SKM-1 (cell line): ENCODE measurements around the gene GRIN2A.

ENCODE experiments used
- DNase-seq: peaks from one replicate; lab custom pipeline; 2025; ENCODE audit not compliant: unreplicated experiment; lab: John Stamatoyannopoulos, UW

The GRIN2A gene

DNA sequence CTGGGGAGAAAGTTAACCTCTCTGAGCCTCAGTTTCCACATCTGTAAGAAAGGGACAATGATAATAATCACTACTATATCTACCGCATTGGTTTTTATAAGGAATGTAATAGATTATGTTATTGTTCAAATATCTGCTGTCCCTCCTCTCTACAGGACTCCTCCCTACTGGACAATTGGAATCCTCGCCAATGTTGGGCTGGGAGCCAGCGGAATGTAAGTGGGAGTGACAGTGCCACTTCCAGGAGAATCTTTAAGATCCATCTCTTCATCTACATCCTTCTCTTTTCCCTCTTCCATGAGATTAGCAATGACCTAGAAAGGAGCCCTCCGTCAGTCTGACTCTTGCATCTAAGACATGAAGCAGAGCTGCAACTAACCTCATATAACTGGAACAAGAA lies 95.1 kb downstream of the GRIN2A start:
- no peak for DNase-seq

DNA sequence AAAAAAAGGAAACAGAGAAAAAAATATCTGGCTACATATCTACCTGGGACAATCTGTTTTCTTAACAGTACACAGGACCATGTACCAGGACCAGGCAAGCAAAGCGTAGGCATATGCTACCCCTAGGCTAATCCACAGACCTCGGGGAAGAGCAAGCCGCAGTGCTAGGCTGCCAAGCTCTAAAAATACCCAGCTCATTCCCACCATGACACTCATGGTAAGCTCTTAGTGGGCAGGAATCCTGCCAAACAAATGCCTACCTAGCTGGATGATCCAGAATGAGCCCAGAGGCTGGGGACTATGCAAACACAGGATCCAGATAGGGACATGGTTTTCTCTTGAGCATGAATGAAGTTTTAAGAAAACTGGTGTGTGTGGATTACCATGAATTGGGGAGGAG lies 95.6 kb downstream of the GRIN2A start:
- DNase-seq = no peak

DNA sequence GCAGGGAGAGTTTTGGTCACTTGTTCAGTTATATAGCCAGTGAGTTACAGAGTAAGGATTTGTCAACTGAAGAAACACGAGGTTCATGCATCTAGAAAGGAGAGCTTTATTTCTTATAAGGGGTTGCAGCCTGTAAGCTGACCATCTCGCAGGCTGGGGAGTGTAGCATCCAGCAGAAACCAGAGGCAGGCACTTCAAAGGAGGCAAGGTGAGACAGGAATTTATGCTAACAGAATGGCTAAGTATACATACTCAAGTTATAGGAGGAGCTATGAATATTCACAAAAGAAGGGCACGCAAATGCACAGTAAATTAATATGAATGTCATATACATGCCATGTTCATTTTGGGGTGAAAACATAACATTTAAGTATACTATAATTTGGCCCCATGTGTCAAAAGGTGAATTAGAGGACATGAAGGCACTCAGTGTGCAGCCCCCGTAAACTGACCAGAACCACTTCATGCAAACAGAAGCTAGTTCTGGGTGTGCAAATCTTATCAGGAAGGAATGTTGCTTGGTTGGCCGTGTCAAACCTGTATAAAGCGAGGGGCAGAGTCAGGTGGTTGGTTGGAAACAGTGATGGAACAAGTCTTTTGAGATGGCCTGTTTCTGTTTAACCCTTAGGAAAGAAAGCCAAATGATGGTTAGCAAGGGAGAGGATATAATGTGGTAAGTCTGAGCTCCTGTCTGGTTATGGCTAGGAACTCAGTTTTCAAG lies 97.0 kb downstream of the GRIN2A start:
- DNase-seq = no peak

DNA sequence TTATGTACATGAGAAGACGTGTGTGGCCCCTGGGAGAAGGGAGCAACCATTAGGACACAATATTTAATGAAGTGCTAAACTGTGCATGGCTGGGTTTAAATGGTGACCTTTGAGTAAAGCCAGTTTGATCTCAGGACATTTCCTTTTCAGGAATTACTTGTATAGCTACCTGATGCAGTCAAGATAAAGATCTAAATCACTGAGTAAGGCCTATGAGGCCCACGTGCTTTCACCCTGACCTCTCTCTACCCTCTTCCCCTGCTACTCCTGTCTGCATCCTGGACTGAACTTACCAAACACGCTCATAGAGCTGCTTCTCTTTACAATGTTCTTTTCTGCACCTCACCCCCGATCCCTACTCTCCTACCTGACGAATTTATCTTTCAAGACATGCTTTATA lies 98.9 kb downstream of the GRIN2A start:
- no peak for DNase-seq

DNA sequence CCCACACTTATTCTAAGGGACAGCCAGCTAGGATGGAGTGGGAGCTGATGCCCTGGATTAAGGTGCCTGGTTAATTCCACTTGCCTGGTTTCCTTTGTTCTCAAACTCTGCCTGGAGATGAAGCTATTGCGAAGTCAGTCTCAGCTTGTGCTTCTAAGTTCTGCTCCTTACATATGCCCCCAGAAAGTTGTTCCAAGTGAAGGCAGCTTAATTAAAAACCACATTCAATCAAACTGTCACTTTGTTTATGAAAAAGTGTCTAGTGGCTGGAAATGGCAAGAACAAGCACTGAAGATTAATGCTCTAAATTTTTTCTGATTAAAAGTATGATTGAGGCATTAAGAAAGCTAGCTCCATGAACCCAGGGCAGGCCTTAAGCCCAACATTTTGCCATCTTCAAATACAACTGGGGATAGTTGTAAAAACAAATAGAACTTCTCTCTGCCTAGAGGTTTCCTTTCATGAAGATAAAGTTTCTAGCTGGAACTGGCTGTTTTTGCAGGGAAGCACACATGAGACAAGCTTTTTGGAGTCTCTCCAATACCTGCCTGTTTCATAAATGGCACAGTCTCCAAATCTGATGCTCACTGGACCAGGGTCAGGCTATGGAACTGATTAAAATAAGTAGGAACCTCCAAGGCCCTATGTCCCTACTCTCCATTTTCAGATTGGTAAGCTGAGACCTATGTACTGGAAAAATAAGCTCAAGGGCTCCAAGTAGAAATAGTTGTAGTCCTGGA lies 100.9 kb downstream of the GRIN2A start:
- no peak for DNase-seq

DNA sequence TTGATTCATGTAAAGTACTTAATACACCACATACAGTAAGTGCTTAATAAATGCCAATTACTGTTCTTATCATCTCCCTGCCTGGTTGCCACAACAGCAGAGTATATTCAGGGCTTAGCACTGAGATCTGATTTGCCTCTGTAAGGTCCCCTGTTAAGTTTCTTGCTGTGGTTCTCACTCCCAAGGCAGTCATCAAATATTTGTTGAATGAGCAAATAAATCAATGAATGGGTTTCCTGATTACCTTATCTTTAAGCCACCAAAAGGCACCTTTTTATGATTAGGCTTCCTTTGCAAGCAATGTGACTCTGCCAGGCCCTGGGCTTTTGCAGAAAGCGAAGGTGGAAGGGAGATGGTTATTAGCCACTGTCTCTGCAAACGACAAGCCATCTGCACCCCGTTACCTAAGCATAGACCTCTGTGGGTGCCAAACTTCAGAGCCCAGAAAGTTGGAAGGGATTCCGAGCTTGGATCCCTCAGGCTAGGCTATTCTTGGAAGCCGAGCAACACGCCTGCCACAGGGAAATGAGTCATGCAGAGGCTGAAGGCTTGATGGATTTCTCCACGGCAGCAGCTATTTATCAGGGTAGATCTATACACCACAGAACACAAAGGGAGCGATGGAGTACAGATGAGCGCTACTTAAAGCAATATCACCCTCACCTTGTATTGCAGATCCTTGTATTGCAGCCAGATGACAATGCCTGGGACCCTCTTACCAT lies 102.0 kb downstream of the GRIN2A start:
- no peak for DNase-seq

DNA sequence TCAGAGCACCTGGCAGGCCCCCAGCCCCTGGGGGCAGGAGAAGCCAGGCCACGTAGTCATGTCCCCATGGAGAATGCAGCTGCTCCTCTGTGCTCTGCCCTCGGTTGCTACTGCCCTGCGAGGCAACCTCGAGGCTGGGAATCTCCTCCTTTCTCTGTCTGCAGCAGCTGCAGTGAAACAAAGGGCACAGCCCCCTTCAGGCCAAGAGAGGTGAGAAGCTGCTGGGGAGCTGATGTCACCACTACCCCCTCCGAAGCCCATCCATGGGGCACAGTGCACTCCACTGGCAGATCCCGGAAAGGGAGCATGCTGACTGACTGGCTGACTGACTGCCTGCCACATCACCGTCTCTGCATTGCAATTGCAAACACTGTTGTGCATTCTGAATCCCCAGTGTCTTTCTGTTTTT lies 103.7 kb downstream of the GRIN2A start:
- no peak for DNase-seq

DNA sequence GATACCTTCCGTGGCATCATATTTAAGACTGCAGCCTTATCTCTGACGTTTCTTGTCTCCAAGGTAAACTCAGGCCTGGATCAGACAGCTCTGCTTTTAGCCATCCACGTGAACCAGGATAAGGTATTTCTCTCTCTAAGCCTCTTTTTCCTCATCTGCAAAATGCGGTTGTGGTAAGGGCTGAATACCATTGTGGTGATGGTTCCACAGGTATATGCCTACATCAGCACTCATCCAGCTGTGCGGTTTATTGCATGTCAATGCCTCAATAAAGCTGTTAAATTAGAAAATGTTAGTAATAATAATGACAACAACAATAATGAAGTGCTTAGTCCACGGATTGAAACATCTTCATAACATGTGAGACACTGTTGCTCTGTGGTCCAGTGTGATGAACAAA lies 104.4 kb downstream of the GRIN2A start:
- DNase-seq = no peak

DNA sequence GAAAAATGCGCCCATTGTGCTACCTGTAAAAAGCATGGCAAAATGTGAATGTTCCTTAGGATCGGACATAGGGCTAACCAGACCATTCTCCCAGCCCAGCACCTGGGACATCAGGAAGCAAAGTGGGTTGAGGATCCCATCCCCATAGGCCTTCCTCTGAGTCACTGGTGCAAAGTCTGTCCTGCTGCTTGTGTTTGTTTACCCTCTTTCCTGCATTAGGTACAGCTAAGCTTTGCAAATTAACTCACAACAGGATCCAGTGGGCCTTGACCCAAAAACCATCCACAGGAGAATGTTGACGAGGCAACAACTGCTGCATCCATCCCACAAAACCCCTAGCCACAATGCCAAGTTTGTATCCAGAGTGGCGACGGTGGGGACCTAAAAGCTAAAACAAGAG lies 106.2 kb downstream of the GRIN2A start:
- DNase-seq = no peak

DNA sequence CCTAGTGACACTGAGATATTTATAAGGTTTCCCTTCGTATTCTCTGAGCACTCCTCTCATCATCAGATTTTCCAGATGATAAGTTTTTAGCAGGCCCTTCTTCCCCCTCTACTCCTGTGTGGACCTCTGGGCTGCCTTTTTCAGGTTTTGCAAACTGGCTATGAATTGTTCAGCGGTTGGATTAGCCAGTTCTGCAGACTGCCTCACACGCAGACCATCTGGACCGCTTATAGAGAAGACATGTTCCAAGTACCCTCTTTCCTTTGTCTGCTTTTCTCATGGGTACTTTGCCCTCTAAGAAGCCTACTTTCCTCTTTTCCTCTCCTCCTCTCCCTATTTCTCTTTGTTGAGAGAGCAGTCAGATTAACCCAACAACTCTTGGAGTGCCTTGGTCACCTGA lies 111.6 kb downstream of the GRIN2A start:
- no peak for DNase-seq

DNA sequence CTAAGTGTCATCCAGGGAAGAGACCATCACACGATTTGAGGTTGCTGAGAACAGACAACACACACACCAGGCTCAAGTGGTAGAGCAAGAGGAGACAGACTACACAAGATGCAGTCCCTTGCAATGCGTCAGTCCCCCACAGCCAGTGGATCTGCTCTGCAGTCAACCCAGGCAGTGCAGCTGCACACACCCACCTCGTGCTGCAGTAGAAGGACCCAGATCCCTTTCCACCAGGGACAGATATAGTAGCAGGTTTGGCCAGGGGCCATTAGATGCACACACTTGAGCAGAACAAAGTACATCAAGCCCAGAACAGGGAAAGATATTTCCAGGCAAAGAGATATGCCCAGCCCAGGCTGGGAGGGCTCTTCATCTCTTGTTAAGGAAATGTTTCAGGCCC lies 112.9 kb downstream of the GRIN2A start:
- DNase-seq = no peak

DNA sequence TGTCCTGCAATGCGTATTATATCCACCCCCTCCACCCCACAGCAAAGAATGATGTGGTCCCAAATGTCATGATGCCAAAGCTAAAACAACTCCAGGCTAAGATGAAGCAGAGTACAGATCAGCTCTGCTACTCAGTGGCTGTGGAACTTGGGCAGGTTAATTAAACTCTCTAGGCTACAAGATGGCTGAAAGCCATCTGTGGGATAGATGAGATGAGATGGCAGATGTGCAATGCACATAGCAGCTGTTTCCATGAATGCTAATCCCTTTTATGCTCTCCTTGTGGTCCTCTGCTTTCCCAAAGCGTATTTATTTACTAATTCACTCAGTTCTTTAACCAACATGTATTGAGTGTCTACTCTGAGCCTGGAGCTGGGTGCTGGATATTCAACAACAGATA lies 114.4 kb downstream of the GRIN2A start:
- no peak for DNase-seq

DNA sequence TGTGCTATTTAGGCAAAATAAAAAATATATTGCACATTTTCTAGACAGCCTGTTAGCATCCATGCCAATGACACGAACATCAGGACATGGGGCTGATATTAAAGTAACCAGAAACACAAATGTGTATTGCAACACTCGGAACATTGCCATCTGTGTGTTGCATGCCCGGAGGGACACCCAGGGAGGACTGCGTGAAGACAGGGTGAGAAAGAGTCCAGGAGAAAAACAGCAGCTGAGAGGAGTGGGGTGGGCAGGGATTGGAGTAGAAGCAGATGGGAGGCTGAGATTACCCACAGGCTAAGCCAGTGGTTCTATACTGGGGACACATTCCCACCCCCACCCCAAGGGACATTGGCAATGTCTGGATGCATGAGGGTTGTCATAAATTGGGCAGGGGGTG lies 114.8 kb downstream of the GRIN2A start:
- DNase-seq = no peak

DNA sequence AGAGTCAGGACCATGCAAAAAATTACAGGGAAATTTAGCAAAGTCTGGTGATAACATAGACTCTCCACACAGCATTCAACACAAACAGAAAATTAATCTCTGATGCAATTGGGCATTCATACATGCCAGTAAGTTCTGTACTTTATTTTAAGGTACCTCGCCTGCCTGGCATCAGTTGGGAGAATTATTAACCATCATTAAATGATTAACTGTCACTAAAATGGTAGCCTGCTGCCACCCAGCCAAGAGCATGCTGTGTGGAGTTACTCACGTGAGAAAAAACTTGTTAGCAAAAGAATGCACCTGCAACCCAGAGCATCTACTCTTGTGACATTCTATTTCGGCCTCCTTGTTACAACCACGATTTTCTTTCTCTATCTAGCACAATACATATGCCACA lies 117.2 kb downstream of the GRIN2A start:
- DNase-seq = no peak

DNA sequence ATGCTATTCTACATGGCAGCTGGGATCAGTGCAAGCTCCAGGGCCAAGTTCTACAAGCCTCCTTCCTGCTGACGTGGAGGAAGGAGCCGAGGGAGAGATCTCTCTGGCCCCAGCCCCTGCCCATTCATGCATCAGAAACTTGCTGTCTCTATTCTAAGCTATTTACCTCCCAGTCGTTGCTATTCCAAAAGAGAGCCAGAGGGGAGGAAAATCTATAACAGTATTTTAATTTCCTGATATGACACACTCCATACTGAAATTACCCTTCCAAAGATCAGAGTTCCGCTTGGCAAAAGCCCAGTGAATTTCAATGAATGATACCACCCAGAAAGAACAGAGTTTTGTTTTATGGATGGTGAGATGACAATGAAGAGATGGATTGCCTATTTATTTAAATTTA lies 133.4 kb downstream of the GRIN2A start:
- DNase-seq = no peak

DNA sequence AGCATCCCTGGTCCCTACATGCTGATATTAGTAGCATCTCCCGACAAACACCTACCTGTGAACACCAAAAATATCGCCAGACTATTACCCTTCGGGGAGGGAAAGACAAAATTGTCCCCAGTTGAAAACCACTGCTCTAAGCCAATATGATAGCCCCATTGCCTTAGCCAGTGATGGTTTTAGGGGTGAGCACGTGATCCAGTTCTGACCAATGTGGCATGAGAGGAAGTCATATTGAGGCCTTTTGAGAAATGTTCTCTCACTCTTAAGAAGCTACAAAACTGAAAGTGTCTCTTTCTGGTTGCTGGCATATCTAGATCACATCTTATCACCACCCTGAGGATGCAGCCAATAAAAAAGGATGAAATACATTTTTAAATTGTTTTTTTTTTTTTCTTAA lies 136.3 kb downstream of the GRIN2A start:
- no peak for DNase-seq

DNA sequence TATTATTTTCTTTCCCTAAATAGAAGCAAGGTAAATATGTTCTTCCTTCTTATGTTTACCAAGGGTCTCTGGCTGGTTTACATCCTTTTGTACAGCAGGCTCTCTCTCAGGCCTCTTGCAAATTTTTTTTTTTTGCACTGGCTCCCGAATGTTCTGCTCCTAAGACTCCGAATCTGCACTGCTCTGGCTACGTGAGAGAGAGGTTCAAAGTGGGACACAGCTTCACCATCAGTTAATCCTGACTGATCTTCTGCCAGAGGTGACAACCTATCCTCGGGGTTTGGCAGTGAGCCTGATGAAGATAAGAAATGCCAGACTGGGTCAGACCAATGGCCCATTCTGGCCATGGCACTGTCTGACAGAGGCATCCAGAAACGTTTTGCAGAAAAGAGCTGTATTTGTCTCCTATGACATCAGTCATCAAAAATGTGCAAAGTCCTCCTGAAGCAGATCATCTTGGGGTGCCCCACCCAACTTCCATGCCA lies 136.9 kb downstream of the GRIN2A start:
- no peak for DNase-seq

DNA sequence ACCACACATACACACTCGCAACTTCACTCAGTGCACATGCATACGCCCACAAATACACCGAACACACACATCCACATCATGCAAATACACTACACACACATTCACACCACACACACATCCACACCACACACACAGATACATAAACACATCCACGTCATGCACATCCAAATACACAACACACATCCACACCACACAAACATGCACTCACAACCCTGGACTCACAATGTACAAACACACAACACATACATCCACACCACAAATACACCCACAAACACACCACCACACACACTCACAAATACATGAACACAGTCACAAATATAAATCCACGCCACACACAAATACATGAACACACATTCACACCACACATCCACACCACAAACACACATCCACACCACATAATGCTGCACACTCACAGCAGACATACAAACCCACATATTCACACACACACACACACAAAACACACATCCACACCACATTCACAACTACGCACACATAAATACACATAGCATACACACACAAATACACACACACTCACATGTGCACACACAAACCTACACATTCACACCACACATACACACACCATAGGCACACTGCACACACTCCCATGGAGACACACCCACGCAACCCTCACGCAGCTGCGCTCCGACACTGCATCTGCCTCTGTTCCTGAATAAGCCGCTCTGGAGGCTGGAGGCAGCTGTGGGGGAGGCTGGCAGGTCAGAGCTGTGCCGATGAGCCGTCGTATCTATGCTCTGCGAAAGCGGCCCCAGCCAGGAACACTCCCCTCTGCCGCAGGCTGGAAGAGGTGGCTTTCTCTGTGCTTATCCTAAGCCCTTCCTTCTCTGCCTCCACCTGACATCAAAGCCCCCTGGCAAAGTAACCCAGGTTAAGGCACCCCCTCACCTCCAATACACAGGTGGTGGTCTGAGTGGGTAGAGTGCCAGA lies 141.8 kb downstream of the GRIN2A start:
- no peak for DNase-seq

DNA sequence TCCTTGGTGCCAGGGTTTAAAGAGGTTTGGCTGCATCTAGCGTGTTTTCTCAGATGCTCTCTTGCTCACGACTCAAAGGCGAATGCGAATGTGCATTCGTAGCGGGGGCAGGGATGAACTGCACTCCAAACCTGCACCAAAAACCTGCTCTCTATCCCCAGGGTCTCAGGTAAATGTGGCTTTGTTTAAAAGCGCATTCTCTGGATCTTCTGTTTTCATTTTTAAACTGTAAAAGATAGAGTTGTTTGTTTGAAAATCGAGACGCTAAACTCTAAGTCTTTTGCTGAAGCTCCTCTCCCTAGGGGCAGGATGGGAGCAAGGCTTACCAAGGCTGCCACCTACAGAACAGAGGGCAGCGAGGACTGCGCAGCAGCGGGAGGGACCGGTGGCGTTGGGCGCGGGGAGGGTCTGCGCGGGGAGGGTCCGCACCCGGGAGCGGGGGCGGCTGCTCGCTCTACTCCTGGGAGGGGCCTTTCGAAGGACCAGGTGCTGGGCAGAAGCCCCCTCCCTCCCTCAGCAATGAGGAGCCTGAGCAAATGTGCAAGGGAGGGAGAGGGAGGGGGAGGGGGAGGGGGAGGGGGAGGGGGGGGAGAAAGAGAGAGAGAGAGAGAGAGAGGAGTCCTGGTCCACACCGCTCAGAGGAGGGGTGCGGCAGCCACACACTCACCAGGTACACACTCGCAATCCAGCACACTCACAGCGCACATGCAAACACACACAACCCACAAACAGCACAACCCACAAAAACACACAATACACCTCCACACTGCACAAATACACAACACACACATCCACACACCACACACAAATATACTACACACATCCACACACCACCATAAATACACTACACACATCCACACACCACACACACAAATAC lies 142.8 kb downstream of the GRIN2A start:
- no peak for DNase-seq

DNA sequence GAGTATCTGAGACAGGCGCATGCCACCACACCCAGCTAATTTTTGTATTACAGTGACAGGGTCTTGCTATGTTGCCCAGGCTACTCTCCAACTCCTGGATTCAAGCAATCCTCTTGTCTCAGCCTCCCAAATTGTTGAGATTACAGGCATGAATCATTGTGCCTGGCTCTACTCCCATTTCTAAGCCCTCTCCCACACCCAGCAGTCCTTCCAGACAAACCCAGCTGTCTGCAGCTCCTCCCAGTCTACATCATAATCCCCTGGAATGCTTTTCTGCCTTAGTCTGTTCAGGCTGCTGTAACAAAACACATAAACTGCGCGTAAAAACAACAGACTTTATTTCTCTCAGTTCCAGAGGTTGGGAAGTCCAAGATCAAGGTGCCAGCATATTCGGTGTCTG lies 144.5 kb downstream of the GRIN2A start:
- DNase-seq = no peak
